Hematopoietic multipotent progenitor cell treated with erythropoietin and hydrocortisone succinate and interleukin-3 and kit ligand, for 17 days (in vitro differentiated cells): ENCODE results near the gene RNF14.
A peak's percentile ranks its signal among the peaks of the same experiment; 100 is the strongest.

ENCODE experiments used
- DNase-seq: peaks from one replicate; pipeline ENCODE4 v3.0.0-alpha.2; 2015; ENCODE audit warnings: low spot score

RNF14 gene

DNA sequence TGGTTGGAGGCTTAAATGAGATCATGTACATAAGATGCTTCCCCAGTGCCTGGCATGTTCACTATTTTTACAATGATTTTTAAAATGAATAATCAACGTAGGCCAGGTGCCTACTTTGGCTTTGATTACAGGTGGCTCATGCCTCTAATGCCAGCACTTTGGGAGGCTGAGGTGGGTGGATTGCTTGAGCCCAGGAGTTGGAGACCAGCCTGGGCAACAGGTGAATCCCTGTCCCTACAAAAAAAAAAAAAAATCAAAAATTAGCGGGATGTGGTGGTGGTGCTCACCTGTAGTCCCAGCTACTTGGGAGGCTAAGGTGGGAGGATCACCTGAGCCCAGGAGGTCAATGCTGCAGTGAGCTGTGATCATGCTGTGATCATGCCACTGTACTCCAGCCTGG lies 20.1 kb upstream of the RNF14 start:
- DNase-seq = no peak

DNA sequence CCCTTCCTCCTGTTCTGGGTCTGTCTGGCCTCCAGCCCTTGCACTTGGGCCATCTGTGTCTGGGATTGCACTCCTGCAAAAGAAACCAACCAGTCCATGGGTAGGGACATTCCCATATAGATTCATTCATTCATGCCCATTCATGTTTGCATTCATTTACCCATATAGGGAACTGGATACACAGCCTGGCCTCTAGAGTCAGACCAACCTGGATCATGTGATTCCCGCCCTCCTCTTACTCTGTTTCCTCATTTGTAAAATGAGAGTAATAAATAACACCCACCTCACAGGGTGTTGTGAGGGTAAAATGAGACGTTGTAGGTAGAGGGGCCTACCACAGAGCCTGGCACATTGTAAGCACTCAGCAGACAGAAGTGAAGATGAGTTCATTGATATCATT lies 19.4 kb upstream of the RNF14 start:
- DNase-seq = no peak

DNA sequence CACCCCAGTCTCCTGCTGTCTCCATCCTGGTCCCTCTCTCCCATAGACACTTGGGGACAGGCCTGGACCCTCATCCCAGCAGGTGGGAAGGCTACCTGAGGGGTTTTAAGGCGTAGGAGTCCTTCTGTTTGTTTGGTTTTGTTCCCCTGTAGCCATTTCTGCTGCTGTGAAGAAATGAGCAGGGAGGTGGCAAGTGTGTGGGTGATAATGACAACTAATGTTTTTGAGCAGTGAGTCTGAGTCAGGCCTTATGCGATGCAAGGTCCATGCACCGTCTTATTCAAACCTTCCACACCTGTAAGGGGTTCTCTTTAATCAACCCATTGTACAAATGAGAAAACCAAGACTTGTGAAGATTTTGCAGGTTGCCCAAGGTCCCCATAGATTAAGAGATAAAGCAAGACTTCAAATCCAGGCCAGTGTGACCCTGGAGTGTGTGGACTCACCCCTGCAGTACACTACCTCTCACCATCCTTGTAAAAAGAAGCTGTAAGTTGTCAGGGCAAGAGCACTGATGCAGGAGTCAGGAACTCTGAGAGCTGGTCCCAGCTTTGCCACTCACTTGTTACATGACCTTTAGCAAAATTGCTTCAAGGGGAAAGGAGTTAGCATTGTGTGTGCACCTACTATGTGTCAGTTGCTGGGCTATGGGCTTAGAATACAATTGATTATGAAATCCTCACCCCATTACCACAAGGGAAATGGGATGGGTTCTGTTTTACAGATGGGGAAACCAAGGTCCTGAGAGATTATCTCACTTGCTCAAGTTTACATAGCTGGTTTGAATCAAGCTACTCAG lies 18.5 kb upstream of the RNF14 start:
- DNase-seq = no peak

DNA sequence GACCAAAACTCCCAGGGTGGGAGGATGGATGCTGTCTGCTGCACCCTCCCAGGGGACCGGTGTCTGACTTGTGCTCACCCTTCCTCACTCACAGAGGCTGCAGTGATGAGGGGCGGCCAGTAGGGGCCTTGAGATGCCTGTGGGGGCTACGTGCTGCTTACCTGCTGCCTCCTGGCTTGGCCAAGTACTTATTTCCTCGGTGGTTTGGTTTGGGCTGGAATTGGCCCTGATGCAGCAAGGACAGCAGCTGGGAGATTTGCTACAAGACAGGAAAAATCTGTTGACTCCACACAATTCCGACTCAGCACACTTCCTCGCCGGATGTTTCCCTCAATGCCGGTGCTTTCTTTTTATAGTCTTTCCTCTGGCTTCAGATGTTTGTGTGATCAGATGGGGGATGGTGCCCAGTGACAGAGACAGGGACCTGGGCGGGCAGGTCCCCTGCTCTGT lies 17.5 kb upstream of the RNF14 start:
- no peak for DNase-seq

DNA sequence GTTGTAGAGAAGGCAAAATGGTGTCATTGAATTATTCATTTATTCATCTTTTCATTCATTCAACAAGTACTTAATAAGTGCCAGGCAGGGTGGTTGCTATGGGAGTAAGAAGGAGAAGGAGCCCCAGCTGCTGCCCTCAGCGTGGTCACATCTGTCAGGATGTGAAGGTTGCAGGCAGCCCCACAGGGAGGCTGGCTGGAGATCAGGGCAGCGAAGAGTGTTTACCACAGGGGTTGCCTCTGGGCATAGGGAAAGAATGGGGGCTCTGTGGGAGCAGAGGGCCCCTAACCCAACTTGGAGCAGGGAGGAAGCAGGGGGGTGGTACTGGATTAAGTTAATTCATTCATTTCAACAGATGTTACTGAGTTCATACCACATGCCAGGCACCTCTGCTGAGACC lies 16.9 kb upstream of the RNF14 start:
- DNase-seq = no peak

DNA sequence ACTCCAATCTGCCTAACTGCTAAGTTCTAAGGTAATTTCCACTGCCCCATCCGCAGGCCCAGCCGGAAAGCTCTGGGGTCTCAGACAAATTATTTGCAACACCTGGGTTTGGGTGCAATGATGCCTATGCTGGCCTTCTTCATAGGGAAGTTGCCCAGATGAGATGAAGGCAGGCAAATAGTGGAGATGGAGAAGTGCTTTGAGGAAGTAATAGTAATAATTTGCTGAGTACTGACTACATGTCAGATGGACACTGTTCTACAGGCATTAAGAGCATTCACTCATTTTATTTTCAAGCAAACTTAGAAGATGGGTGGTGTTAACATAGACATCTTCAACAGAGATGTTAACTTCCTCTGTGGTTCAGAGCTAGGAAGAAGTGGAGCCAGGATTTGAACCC lies 14.7 kb upstream of the RNF14 start:
- no peak for DNase-seq

DNA sequence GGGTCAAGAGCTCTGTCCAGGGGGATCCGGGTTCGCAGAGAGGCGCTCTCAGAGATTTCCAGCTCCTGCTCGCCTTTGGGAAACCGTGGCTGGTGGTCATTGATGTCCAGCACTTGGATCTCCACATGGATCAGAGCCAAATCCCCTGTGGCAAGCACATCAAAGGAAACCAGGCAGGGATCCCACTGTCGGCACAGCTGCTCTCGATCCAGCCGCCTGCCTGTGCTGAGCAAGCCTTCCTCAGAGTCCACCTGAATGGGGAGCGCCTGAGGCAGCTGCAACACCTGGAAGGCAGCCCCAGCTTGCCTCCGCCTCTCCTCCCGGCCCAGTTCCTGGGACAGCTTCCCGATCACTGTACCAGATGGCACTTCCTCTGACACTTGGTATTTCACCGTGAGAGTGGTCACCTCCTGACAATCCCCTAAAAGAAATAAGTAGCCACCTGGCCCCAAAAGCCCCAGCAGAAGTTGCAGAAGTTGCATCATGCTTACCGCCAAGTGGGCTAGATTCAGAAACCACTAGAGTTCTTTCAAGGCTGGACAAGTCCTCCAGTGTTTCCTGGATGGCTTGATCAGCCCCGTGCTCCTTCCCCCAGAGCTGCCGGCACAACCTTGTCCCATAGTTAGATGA lies 11.4 kb upstream of the RNF14 start:
- no peak for DNase-seq

DNA sequence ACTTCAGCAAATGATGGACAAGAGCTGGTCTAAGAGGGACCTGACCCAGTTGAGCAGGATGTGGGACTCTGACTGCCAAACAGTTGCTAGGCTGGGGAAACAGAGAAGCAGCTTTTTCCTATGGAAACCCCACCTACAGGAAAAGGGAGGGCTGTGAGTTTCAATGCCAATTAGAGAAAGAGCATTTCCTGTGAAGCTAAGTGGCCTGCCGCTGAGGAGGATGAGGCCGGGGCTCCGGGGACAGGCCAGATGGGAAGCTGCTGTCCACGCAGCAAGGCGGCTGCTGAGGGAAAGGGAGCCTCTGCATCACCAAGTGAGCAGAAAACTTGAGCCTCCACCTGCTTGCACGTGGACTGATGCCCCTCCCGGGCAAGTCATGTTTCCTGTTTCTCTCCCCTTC lies 10.8 kb upstream of the RNF14 start, which contains the start of gene PCDH12:
Gene PCDH12, minus strand, starts transcription at position 90 of the 400 bp plus-strand sequence. CDS start 351 bp downstream, outside the sequence.
- no peak for DNase-seq

DNA sequence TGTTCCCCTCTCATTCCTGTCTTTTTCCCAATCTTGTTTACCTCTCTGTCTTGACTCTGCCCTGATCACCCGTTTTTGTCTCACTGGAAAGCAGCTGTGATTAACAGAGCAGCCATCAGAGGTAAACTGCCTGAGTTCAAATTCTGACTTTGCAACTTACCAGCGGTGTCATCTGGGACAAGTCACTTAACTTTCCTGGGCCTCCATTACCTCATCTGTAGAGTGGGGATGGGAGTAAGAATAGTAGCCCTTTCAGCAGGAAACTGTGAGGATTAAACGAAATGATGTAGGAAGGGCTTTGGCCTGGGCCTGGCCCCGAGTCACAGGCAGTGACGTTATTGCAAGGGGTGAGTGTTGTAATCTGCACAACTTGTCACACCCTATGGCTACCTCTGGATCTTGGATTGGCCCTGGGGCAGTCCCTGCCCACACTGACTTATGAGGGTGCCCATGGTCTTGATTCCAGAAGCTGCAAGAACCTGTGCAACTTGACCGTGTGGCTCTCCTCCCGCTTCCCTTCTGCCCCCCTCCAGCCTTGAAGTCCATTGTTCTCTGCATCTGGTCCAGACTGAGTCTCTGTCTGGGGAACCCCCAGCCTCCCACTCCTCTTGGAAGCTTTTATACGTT lies 10.2 kb upstream of the RNF14 start:
- DNase-seq = no peak

DNA sequence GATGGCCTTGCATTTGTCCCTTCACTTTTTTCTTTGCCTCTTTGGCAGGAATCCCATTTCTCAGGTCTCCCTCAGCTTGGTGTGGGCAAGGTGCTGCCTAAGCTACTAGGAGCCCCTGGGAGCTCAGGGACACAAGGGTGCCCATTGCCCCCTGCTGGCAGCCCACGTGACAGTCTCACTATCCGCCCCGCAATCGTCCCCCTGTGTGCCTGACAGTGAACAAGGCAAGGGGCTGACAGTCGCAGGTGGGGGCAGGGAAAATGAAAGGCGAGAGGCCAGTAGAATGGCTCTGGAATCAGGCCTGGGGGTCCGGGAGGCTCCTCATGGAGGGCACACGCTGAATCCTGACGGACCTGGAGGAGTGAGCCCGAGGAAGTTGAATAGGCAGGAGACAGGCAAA lies 8.9 kb upstream of the RNF14 start:
- DNase-seq = no peak

DNA sequence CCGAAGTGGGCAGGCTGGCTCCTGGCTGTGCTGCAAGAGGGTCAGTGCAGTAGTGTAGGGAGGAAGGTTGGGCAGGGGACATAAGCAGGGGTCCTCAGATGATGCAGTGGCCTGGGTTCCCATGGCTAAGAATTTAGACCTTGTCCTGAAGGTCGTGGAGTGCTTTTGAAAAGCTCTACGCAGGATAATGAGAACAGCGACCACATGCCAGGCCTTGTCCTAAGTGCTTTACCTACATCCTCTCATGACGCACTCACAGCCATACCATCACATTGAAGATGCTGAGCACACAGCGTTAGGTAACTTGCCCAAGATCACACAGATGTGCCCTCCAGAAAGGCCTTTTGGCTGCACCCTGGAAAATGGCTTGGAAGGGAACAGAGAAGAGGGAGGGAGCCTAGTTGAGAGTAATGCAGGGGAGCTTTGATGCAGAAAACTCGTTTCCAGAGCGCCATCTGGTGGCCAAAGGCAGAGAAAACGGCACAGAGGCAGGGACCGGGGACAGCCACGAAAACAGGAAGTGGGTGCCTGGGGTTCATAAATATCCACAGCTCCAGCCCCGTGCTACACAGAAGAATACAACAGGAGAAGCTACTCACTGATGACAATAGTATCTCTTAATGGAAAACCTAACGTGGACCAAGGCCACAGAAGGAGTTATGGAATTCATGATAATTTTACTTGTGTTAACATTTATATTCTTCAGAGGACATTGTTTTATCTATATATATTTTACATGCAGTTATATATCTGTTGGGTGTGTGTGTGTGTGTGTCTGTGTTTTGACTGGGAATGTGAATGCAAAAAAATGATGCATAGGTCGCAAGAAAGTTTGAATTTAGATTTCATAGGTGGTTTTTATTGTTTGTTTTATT lies 8.2 kb upstream of the RNF14 start:
- peak; percentile 95 for DNase-seq

DNA sequence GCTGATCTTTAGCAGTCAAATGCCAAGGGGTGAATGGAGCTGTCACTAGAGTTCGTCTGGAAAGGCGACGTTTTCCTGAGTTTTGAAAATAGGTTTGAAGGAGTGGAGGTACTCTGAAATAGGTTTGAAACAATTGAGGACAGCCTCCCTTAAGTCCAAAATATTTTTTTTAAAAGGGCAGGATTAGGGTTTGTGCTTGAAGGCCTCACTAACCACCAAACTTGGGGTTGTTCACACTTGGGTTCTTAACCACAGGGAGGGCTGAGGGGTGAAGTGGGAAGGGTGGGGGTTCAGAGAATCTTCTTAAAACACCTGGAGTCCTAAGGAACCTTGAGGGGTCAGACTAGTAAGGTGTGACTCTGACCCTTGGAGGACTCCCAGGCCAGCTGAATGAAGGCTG lies 7.4 kb upstream of the RNF14 start:
- DNase-seq = no peak

DNA sequence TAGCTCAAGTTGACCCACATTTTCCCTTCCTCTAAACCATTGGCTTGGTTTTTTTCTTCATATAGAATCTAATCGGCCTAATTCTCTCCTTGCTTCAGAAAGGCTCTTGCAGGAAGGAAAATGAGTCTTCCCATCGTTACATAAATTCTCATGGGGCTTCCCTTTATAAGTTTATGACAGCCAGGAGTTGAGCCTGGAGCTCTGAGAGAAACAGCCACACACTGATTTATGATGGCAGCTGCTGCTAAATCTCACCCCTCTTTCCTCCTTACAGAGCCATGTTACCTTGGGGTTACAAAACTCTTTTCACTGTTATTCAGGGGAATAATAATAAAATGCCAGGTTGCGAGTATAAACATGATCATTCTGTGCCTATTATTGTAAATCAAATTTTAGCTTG lies 5.2 kb upstream of the RNF14 start:
- no peak for DNase-seq

DNA sequence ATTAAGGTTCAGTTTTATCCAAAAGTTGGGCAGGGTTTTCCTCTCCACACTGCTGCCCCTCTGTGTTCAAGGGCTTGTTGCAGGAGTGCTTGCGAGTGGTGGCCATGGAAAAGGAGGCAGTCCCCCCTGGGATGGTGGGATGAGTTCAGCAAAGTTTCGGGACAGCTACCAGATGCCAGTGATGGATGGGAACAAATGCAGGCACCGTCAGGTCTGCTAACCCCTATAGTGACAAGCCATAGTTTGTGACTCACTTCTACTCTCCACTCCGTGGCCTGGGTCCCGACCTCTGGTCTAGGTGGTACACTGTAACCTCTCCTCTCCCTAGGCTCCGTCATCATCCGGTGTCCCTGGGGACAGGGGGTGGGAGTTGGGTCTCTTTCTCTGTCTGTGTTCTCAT lies 3.8 kb upstream of the RNF14 start:
- DNase-seq = no peak

DNA sequence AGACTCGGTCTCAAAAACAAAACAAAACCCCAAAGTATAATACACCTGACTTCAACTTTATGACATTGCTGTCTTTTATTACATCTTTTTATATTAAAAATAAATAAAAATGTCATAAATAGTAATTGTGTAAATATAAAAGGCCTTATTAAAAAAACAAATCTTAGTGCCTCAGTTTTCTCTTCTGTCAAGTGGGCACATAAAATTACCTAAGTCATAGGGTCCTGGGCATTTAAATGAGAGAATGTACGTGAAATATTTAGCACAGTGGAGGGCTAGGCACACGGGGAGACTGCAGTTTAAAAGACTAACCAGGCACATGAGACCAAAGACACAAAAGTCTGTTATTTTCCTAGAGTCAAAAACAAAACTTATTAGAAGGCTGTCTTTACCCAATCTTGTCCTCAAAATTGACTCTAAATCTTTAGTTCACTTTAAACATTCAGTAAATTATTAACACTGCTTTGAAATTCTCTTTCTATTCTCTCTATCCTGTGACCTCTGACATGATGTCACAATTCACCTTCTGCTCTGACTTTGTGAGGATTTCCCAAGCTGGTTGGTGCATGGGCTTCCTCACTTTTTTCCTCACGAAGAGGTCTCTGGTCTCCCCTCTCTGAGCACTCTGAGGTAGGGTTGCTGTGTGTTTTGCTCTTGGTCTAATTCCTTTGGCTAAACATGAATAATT lies 2.5 kb upstream of the RNF14 start:
- DNase-seq = no peak

DNA sequence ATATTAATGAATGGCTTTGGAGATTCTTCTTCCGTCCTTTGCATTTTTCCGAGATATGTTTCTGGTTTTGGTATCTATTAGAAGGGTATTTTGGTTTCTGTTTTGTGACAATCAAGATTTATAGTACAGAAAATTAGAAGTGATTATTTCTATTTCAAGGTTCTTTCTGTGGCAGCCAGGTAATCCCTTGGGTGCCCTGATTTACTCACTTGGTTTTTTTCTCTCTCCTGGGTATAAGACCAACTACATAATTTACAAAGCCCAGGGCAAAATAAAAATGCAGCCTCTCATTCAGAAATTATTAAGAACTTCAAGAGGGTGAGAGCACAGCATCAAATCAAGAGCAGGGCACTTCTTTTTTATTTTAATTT lies 2.0 kb upstream of the RNF14 start:
- DNase-seq = no peak

DNA sequence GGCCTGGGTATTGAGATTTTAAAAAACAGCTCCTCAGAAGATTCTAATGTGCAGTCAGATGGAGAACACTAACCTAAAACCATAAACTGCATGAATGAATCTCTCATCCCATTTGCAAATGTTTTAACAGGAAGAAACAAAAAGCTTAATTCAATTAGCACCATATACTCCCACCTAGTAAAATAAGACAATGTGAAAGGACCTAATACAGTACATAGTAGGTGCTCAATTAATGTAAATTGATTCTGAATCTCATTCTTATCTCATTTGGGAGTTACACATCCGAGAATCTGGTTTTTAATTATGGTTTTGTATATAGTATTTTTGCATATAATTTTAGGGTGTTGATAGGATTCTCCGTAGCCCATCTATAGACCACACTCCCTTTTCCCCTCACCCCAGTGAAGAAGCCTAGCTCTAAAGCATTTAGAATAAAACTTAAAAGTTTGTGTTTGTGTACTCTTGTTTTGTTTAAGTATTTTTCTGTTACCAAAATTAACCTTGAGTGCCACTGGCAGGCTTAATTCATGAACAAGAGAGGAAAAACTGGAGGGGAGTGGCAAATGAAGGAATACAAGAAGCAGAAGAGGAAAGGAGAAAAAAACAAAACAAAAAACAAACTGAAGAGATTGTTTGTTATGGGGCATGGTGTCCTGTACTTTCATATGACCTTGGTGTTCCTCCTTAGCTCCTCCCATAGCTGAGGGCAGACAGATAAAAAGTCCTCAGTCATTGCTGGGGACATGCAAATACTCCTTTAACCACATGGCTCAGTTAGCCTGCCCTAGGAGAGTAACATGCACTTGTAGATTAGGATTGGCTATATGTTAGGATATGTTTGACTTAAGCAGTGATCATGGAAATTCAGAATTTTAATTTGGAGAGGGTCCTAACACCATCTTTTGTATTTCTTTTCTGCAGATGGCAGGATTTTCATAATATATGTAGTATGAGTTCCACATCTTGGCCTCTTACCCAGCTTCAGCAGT lies 1.2 kb downstream of the RNF14 start:
- DNase-seq = peak; percentile 93

DNA sequence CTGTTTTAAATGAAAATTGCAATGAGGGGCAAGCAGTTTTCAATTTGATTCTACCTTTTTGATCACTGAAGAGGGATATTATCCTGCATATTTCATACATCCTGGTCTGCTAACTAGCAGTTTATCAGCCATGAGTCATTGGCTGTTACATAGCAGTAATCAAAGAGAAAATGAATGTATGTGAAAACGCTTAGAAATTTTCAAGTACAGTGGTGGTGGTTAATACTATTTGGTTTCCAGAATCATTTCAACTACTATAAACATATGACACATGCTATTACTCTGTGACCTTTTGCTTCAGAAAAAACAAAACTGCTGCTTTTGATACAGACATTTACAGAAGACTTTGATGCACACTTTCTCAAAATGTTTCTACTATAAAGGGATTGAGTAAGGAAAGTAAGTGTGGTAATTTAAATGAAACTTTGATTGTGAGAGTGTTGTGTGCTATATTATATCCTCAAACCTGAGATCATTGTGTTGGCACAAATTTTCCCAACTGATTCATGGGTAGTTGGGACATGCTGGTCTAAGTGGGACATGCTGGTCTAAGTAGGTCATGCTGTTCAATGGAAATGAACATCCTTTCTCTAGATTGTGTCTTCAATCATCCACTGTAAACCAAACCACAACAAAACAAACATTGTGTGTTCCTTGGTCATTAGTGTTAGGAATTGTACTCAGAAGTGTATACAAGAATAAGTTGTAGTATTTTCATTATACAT lies 5.1 kb downstream of the RNF14 start:
- DNase-seq = peak; percentile 34

DNA sequence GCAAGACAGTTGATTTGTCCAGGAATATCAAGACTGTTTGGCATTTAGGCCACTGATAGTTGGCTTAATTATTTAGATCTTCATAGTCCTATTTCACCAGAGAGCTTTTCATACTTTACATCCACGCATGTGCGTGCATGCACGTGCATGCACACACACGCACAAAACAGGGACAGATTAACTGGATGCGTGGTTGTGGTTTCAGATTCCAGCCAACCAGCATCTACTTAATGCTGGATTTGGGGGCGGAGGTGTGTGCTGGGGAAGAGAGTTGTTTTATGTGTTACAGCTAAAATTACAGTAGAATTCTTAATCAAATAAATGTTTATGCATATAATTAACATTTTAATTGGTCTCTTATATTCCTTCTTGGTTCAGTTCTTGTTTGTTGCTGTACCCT lies 7.3 kb downstream of the RNF14 start:
- DNase-seq = no peak

DNA sequence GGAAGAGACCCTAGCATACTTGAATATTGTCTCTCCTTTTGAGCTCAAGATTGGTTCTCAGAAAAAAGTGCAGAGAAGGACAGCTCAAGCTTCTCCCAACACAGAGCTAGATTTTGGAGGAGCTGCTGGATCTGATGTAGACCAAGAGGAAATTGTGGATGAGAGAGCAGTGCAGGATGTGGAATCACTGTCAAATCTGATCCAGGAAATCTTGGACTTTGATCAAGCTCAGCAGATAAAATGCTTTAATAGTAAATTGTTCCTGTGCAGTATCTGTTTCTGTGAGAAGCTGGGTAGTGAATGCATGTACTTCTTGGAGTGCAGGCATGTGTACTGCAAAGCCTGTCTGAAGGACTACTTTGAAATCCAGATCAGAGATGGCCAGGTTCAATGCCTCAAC lies 9.5 kb downstream of the RNF14 start:
- DNase-seq = no peak
